PC-9 (cell line): ENCODE data around the gene GLRA3. TPM values are rescaled to one million over a fixed set of nuclear protein-coding genes. Genes with fewer than 3 reads are reported as not detected.
"Not testable (repeated sequence)": the region's sequence is repeated elsewhere in the genome, so short reads cannot be mapped to it uniquely, and the experiment has no call there.

ENCODE experiments used
- Bru-seq: library from RNA; stranded (reverse); fragments of 400-500 nt; gene quantifications from one replicate; lab custom pipeline; 2021; lab: Mats Ljungman, UMichigan
- BruChase-seq, 2 experiments: library from RNA; stranded (reverse); fragments of 400-500 nt; gene quantifications; one replicate each; lab custom pipeline; 2021; lab: Mats Ljungman, UMichigan
- BruUV-seq: library from RNA; stranded (reverse); fragments of 400-500 nt; replicated peaks from 2 replicates; lab custom pipeline; 2021; lab: Mats Ljungman, UMichigan
- CTCF ChIA-PET: fragments of 300-600 bp; sonication (Branson Sonifier 250); formaldehyde crosslinking; loops from one replicate; lab custom pipeline; 2022; ENCODE audit warnings: antibody characterized with exemption; lab: Charles Lee
- POLR2A ChIA-PET: fragments of 300-600 bp; sonication (Branson Sonifier 250); formaldehyde crosslinking; loops from one replicate; lab custom pipeline; 2022; ENCODE audit warnings: antibody characterized with exemption; ENCODE audit not compliant: unreplicated experiment; lab: Charles Lee
- DNase-seq, 2 experiments: peaks; one replicate each; pipeline versions ENCODE4 v3.0.0 to v3.0.0-alpha.2; 2015 to 2022; ENCODE audit warnings: mixed read lengths in 1 of 2
- H2AFZ ChIP-seq: fragments of 200-600 bp; sonication (generic); 2 replicates; pipeline ENCODE4 v1.8.1; 2017; ENCODE audit warnings: antibody characterized with exemption
- H3F3A ChIP-seq: fragments of 200-600 bp; sonication (generic); 2 replicates; pipeline ENCODE4 v1.8.1; 2017; ENCODE audit warnings: antibody characterized with exemption, mild to moderate bottlenecking, low read depth; ENCODE audit not compliant: insufficient read depth
- H3K27ac ChIP-seq: fragments of 200-600 bp; sonication (generic); 2 replicates; pipeline ENCODE4 v1.6.1; 2016; ENCODE audit warnings: mixed run types
- H3K27me3 ChIP-seq: fragments of 200-600 bp; sonication (generic); 2 replicates; pipeline ENCODE4 v1.6.1; 2016; ENCODE audit warnings: low read depth, mixed run types; ENCODE audit not compliant: insufficient read depth
- H3K36me3 ChIP-seq: fragments of 200-600 bp; sonication (generic); 2 replicates; pipeline ENCODE4 v1.6.1; 2016; ENCODE audit warnings: low read depth, mixed run types
- H3K4me1 ChIP-seq: fragments of 200-600 bp; sonication (generic); replicated peaks from 2 replicates; pipeline ENCODE4 v1.6.1; 2016; ENCODE audit warnings: mixed run types; ENCODE audit not compliant: insufficient read depth
- H3K4me2 ChIP-seq: fragments of 200-600 bp; sonication (generic); 2 replicates; pipeline ENCODE4 v1.6.1; 2017; ENCODE audit warnings: mixed run types
- H3K4me3 ChIP-seq: fragments of 200-600 bp; sonication (generic); 2 replicates; pipeline ENCODE4 v1.6.1; 2016; ENCODE audit warnings: mixed run types
- H3K79me2 ChIP-seq: fragments of 200-600 bp; sonication (generic); 2 replicates; pipeline ENCODE4 v1.6.1; 2017; ENCODE audit warnings: low read depth, mixed run types
- H3K9me2 ChIP-seq: fragments of 200-600 bp; sonication (generic); 2 replicates; pipeline ENCODE4 v1.8.1; 2017; ENCODE audit warnings: mild to moderate bottlenecking; ENCODE audit not compliant: insufficient read depth
- H3K9me3 ChIP-seq: fragments of 200-600 bp; sonication (generic); 2 replicates; pipeline ENCODE4 v1.8.1; 2016; ENCODE audit warnings: low read depth; ENCODE audit not compliant: insufficient read depth
- H4K20me1 ChIP-seq: fragments of 200-600 bp; sonication (generic); 2 replicates; pipeline ENCODE4 v1.8.1; 2017; ENCODE audit not compliant: insufficient read depth
- EZH2 ChIP-seq: fragments of 200-600 bp; sonication (generic); IDR thresholded peaks from 2 replicates; pipeline ENCODE4 v1.8.0; 2017; ENCODE audit warnings: antibody characterized with exemption, low read depth
- intact Hi-C: fragments of 100-400 bp; cut with micrococcal nuclease; formaldehyde crosslinking; loops from one replicate; pipeline ENCODE4 v1.10.0; 2022; ENCODE audit not compliant: unreplicated experiment
- long read RNA-seq: library from polyadenylated mRNA; stranded (forward); transcript quantifications from one replicate; pipeline ENCODE4 v2.0.0, GENCODE V29; 2022
- total RNA-seq: library from RNA; stranded (reverse); gene quantifications from 2 replicates; pipeline ENCODE4 v1.2.3, GENCODE V29; 2021
- TF ChIP-seq, protein P1 (sequence below): fragments of 200-600 bp; sonication (generic); conservative IDR thresholded peaks from 2 replicates; pipeline ENCODE4 v1.6.1; 2017; ENCODE audit warnings: mixed run types, antibody characterized with exemption, mild to moderate bottlenecking, moderate library complexity

GLRA3 gene
- total RNA-seq (0.39 TPM in 1 of 2 replicates, not detected in the other), Bru-seq, nascent RNA (percentile 9 among the genes with signal in this experiment), BruChase-seq, experiment 1, labeled RNA remaining after a 2-hour chase (percentile 6 among the genes with signal in this experiment), BruChase-seq, experiment 2, labeled RNA remaining after a 6-hour chase (percentile 5 among the genes with signal in this experiment)
- long read RNA-seq = 0 reads

DNA sequence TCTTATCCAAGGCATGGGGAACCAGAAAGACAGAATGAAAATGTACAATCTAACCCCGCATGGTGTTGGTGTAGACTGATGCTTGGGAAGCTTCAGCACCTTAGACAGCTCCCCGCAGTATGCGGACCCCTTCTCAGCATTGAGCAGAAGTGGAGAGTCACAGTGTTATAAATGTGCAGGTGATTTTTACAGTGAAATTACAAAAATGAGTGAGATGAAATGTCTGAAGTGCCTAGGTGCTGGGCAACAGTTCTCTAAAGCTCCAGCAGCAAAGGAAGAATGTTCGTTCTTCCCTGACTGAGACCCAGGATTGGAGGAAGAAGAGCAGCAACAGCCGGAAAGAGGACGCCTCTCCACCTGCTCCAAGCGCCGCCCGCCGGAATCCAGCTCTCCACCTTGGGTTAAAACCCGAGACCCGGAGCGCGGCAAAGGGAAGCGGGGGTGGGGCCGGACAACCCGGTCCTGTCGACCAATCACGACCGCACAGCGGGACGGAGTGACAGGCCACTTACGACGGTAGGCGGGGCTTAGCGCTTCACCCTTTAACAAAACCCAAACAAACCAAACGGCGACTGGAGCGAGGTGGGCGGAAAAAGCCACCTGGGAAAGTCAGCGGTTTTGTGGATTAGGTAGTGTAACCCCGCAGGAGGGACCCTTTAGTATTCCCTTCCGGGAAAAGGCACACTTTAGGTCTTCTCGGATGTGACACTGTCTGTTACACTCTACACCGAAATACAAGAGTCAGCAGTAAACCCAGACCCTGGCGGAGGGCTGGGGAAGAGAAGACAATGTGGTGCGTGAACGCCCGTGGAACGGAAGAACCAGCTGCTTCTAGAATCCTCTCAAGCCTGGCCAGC, at the start of gene GLRA3:
Gene GLRA3, minus strand, starts transcription at position 403 of the 857 bp plus-strand sequence. CDS start 436 bp downstream, outside the sequence.
- intact Hi-C loops = no loop called here
- H3K9me2 ChIP-seq = no peaks in the 10 kb centered on the region

GRCh38 chr4:174874898-174875297, 45.9 kb upstream of the GLRA3 start:
- TF ChIP-seq, protein P1, sequence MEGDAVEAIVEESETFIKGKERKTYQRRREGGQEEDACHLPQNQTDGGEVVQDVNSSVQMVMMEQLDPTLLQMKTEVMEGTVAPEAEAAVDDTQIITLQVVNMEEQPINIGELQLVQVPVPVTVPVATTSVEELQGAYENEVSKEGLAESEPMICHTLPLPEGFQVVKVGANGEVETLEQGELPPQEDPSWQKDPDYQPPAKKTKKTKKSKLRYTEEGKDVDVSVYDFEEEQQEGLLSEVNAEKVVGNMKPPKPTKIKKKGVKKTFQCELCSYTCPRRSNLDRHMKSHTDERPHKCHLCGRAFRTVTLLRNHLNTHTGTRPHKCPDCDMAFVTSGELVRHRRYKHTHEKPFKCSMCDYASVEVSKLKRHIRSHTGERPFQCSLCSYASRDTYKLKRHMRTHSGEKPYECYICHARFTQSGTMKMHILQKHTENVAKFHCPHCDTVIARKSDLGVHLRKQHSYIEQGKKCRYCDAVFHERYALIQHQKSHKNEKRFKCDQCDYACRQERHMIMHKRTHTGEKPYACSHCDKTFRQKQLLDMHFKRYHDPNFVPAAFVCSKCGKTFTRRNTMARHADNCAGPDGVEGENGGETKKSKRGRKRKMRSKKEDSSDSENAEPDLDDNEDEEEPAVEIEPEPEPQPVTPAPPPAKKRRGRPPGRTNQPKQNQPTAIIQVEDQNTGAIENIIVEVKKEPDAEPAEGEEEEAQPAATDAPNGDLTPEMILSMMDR = no peak
- TF ChIP-seq EZH2 = no peak
- Histone ChIP-seq H3K4me1 (no peaks in the 10 kb centered on the region), H3K4me2 (no peak overlapping the region), H3K27me3 (no peaks in the 10 kb centered on the region), H3K27ac (no peak overlapping the region), H3F3A (no peaks in the 10 kb centered on the region), H4K20me1 (no peaks in the 10 kb centered on the region), H3K4me3 (no peak overlapping the region), H3K9me3 (no peaks in the 10 kb centered on the region), H3K79me2 (no peaks in the 10 kb centered on the region), H3K36me3 (no peaks in the 10 kb centered on the region), H3K9me2 (0 out of 2 replicates have a peak, but pooled peaks cover 3% of the 10 kb centered on the region), H2AFZ (no peak overlapping the region)
- DNase-seq = no peak
- ChIA-PET POLR2A (no interaction called here), CTCF (no interaction called here)
- BruUV-seq = no TSS peak
- intact Hi-C loops = loop anchor here (1.0 kb wide), 1 partner anchor 662 kb away; no protein-coding TSS in a partner anchor

More for the DNA sequence above, at the start of gene GLRA3:
- no peak within 1 kb of the TSS for H3K27ac ChIP-seq
- H3K36me3 ChIP-seq = no peaks in the 10 kb centered on the region
- H3K9me3 ChIP-seq = no peaks in the 10 kb centered on the region
- ChIA-PET POLR2A (no interaction called here), CTCF (interaction anchor here (0.7 kb wide), 1 partner anchor 9 kb away, joined by 4 read pairs; no protein-coding TSS in a partner anchor)
- peak in 1 of 2 experiments; percentile 63 for DNase-seq
- peak within 1 kb of the TSS; percentile 69 for H3K4me2 ChIP-seq
- no peaks in the 10 kb centered on the region for H3K4me1 ChIP-seq
- peak within 1 kb of the TSS; percentile 47; the same call in 1 of the 2 replicates for H3K4me3 ChIP-seq
- H3K79me2 ChIP-seq = no peaks in the 10 kb centered on the region
- H3K27me3 ChIP-seq = no peaks in the 10 kb centered on the region
- H2AFZ ChIP-seq = 0 out of 2 replicates have a peak within 1 kb of the TSS, but pooled peaks have one; percentile 71
- no peak for TF ChIP-seq EZH2
- BruUV-seq = no TSS peak
- no peaks in the 10 kb centered on the region for H3F3A ChIP-seq
- H4K20me1 ChIP-seq = no peaks in the 10 kb centered on the region

DNA sequence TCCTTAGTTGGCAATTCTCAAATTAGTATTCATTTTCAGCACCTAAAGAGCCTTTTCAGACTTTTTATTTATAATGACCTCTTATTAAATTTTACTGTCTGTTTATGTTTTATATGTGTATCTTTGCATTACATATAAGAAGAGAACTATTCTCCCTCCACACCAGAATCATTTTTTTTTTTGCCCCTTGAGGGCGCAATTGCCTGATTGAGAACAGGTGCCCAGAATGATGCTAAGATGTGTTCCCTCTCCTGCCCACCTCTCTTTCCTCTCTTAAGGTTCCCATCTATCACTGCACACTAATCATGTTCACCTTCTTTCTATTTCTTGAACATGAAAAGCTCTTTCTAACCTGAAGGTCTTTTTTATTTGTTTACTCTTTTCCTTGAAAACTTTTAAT, 44.9 kb upstream of the GLRA3 start:
- TF ChIP-seq EZH2 = no peak
- TF ChIP-seq, protein P1 = peak; percentile 60
- no TSS peak for BruUV-seq
- CTCF ChIA-PET = interaction anchor here (0.6 kb wide), 1 partner anchor 407 kb away, joined by 3 read pairs; no protein-coding TSS in a partner anchor

DNA sequence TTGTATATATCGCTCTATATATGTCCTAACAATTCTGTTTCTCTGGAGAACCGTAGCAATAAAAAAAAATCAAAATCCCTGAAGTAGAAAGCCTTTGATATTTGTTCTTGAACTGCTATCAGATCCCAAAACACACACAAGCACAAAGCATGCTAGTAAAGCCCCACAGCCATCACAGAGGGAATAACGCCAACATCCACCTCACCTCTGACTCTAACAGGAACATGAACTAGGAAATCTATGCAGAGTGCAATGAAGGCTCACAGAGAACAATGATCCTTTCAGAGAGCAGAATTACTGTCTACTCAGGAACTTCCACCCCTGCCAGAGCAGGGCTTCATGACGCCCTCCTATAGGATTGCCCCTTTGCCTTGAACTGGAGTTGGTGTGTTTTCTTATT, 44.1 kb upstream of the GLRA3 start:
- DNase-seq, BruUV-seq, H3K4me2 ChIP-seq, H3K4me1 ChIP-seq, intact Hi-C loops, H3K27ac ChIP-seq, H4K20me1 ChIP-seq, POLR2A ChIA-PET, H3K36me3 ChIP-seq, H3F3A ChIP-seq, H3K4me3 ChIP-seq, CTCF ChIA-PET, H3K9me2 ChIP-seq, H2AFZ ChIP-seq, H3K9me3 ChIP-seq, H3K79me2 ChIP-seq, H3K27me3 ChIP-seq: not testable (repeated sequence)

More for the DNA sequence above, 44.9 kb upstream of the GLRA3 start:
- H3K36me3 ChIP-seq = no peaks in the 10 kb centered on the region
- H3K4me1 ChIP-seq = no peaks in the 10 kb centered on the region
- H3K27ac ChIP-seq = no peak overlapping the region
- no peaks in the 10 kb centered on the region for H3F3A ChIP-seq
- intact Hi-C loops = loop anchor here (1.0 kb wide), 1 partner anchor 663 kb away; no protein-coding TSS in a partner anchor
- DNase-seq = peak in 1 of 2 experiments; percentile 31
- no peaks in the 10 kb centered on the region for H3K9me3 ChIP-seq
- POLR2A ChIA-PET = no interaction called here
- no peak overlapping the region for H2AFZ ChIP-seq
- no peaks in the 10 kb centered on the region for H3K79me2 ChIP-seq
- no peak overlapping the region for H3K4me2 ChIP-seq
- H3K4me3 ChIP-seq = no peak overlapping the region
- no peaks in the 10 kb centered on the region for H3K27me3 ChIP-seq
- no peaks in the 10 kb centered on the region for H4K20me1 ChIP-seq
- H3K9me2 ChIP-seq = 0 out of 2 replicates have a peak, but pooled peaks cover 3% of the 10 kb centered on the region
